Breast epithelium (tissue), 3 donors: ENCODE results near the gene MAPK11.

Source experiments
- CTCF ChIP-seq, 3 donors: fragments of 450-650 bp; IDR thresholded peaks; one replicate each; pipeline ENCODE4 v1.5.1; 2016 to 2017; ENCODE audit warnings: antibody characterized with exemption in 3 of 3, mild to moderate bottlenecking in 3 of 3, moderate library complexity in 3 of 3
- POLR2A ChIP-seq: fragments of 450-650 bp; IDR thresholded peaks from one replicate; pipeline ENCODE4 v1.6.1; 2016; ENCODE audit warnings: antibody characterized with exemption, mild to moderate bottlenecking, moderate library complexity

GRCh38 chr22:50255099-50255498 is 15.1 kb downstream of the MAPK11 start:
- TF ChIP-seq POLR2A (no peak), CTCF (IDR thresholded peaks at IDR 0.05) (no peak)
